ENCODE measurements around the gene NT5DC3.
"Not testable (repeated sequence)": the region's sequence is repeated elsewhere in the genome, so short reads cannot be mapped to it uniquely, and the experiment has no call there.

NT5DC3 gene

DNA sequence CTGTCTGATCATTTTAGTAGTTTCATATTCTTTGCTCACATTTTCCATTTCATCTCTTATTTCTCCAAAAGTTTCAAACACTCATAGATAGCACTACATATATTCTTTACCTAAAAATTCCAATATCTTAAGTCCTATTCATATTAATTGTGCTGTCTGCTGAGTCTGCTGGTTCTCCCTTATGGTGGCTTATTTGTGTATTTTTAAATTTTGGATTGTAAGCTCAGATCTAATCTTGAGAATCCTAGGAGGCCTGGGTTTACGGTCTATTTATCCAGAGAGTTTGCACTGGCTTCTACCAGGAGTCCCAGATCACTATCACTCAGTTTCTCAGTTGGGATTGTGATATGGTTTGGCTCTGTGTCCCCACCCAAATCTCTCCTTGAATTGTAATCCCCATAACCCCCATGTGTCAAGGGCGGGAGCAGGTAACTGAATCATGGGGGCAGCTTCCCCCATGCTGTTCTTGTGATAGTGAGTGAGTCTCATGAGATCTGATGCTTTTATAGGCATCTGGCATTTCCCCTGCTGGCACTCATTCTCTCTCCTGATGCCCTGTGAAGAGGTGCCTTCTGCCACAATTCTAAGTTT is 10.2 kb downstream of the NT5DC3 start:
- DNase-seq, result no peak

- DNase-seq, result no peak
Measured at GRCh38 chr12:103830025-103830725, 10.9 kb downstream of the NT5DC3 start.

- no peak for DNase-seq
Measured at GRCh38 chr12:103829092-103829491, 11.9 kb downstream of the NT5DC3 start.

DNA sequence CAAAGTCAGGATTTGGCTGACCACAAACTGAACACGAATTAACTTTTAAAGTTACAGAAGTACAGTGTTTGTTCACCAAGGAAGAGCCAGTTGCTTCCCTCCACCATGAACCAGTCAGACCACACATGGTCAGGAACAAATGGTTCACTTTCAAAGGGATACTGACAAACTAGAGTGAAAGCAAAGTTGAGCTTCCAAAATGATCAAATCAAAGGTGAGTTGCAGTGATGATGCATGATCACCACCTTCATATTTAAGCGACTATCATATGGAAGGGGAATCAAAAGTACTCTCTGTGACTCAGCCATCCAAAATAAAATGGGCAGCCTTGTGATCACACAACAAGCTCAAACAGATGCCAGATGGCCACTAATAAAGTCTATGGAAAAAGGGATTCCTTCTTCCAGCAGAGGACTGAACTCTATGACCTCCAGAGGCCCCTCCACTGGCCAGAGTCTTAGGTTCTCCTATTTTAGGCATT is 13.1 kb downstream of the NT5DC3 start:
- no peak for DNase-seq

GRCh38 chr12:103824845-103825244 is 16.2 kb downstream of the NT5DC3 start:
- DNase-seq, result no peak

DNA sequence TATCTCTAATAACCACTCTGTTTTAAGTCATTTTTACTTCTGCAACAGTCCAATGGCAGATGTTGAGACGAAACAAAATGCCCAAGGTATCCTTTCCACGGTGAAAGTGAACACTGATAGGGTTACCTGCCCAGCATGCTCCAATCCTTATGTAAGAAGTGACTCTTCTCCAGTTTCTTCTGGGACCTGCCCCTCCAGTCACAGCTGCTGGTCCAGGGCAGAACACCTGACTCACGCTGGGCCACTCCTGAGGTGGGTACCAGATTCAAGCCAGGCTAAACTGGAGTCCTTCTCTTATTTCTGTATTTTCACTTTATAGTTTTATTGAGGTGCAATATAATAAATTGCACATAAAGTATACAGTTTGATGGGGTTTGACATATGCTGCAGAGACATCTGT is 16.7 kb downstream of the NT5DC3 start:
- DNase-seq, result no peak

GRCh38 chr12:103823871-103824270 is 17.2 kb downstream of the NT5DC3 start:
- no peak for DNase-seq

GRCh38 chr12:103821773-103822172 is 19.3 kb downstream of the NT5DC3 start:
- no peak for DNase-seq

- no peak for DNase-seq
Measured at GRCh38 chr12:103820881-103821489, 20.0 kb downstream of the NT5DC3 start.

DNA sequence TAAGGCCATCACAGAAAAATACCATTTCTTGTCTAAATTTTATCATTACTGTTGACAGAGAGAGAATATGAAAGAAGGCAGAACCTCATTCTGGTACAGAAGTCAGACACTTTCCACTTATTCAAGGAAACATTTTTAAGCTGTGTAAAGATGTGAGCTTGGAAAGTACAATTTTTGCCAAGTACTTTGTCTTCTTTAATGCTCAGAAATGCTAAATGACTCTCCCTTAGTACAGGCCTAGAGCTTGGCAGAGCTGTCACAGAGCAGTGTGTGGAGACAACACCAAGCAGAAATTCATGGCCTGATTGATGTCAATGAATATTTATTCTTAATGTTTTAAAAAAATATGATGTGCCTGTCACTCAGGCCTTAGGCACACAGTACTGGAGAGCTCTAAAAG is 20.7 kb downstream of the NT5DC3 start:
- no peak for DNase-seq

GRCh38 chr12:103819892-103820291 is 21.1 kb downstream of the NT5DC3 start:
- no peak for DNase-seq

- DNase-seq, result no peak
Measured at GRCh38 chr12:103819312-103819711, 21.7 kb downstream of the NT5DC3 start.

- no peak for DNase-seq
Measured at GRCh38 chr12:103817791-103818190, 23.2 kb downstream of the NT5DC3 start.

DNA sequence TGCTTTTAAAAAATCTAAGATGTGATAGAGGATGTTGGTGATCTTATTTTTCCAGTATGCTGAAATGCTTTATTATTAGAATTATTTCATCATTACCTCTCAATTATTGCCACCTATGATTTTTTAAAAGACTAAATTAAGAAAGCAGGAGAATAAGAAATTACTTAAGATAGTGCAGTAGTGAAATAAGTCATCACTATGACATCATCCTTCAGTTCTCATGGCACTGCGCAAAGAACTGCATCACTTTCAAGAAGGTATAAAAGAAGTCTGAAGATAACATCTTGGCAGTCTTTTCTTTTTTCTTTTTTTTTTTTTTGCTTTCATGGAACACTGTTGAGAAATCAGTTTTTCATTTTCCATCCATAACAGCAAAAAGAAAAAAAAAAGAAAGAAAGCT is 24.4 kb downstream of the NT5DC3 start:
- DNase-seq, result no peak

- DNase-seq, result no peak
Measured at GRCh38 chr12:103814436-103814835, 26.6 kb downstream of the NT5DC3 start.

GRCh38 chr12:103813949-103814348 is 27.1 kb downstream of the NT5DC3 start:
- DNase-seq, result no peak

GRCh38 chr12:103813426-103813825 is 27.6 kb downstream of the NT5DC3 start:
- no peak for DNase-seq

- DNase-seq, result no peak
Measured at GRCh38 chr12:103812789-103813188, 28.2 kb downstream of the NT5DC3 start.

GRCh38 chr12:103811791-103812190 is 29.2 kb downstream of the NT5DC3 start:
- no peak for DNase-seq

DNA sequence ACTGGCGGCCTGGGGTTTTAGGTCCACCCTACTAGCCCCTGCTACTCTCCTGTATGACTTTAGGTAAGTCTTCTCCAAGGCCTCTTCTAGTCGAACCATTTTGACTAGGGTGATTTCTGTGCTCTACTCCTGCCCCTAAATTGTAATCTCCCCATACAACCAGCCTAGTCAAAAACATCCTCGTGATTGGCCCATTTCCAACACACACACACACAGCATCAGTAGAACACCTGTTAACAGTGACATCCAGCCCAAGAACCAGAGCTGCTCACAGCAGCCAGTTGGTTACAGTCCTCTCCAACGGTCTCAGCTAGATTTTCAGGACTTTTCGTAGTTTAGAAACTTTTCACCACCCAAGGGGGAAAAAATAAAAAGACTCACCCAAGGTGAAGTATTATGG is 30.9 kb downstream of the NT5DC3 start:
- no peak for DNase-seq

- not testable (repeated sequence) for DNase-seq
Measured at GRCh38 chr12:103809639-103810038, 31.4 kb downstream of the NT5DC3 start.

DNA sequence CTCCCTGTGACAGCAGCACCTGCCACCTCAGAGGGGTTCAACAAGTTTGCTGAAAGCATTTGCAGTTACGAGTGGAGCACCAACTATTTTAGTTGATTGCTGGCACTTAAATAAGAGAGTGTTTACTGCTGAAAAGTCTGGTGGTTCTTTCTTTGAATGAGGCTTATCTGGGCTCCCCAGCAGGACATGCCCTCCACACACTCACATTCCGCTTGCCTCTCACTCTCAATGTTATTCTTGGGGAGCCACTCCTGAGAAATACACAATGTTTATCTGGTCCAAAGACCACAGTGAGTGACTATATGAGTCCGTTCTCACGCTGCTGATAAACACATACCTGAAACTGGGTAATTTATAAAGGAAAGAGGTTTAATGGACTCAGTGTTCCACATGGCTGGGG is 31.9 kb downstream of the NT5DC3 start:
- DNase-seq, result no peak

DNA sequence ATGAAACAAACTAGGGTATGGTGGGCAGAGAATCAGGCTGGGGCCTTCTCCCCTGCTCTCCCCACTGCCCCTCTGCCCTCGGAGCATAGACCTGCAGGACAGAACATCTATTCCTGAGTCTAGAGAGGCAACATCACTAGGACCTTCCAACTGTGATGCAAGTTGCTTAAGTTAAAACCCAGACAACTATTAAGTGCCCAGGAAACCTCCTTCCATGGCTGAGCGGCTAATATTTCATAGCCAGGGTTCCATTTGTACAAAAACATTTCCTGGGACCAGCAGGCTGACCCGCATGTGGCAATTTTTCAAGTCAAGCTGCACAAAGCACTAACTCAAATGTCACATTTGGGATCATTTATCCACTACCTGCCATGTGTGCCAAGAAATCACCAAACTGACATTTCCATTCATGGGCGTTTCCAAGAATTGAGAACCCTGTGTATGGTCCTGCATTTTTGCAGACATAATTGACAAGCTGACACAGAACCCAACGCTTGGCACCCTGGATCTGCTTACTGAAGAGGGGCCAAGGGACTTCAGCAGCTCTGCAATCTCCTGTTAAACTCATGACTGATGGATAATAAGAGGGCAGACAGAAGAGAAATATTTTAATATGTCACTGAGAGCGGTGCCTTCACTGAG is 32.7 kb downstream of the NT5DC3 start:
- DNase-seq, result no peak
